Measurements from ENCODE around the gene LRPAP1.
"Not testable (repeated sequence)": the region's sequence is repeated elsewhere in the genome, so short reads cannot be mapped to it uniquely, and the experiment has no call there.

The LRPAP1 gene

DNA sequence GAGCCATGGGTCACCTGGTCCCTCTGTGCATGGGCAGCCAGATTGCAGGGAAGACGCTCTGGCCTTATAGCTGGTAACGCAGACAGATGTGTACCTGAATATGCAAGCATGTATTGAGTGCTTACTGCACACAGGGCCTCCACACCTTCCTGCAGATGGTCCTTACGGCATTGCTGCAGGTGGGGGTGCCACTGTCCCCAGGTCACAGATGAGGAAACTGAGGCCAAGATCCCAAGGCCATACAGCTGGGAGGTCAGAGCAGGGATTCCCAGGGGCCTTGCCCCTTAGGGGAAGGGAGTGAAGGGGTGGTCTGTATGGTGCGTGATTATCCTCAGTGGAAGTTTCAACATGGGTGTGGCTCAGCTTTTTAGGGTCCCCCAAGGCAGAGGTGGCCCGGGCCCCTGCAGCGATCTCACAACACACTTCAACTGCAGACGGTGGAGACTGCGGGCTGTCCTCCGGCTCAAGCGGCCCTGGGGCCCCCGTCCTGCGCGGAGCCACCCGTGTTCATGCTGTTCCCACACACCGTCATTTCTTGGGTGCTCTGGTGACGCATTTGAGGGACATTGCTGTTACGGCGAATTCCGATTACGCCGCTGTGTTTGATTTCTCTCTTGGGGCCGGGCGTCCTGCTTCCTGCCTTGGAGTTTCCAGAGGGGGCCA lies 61.0 kb downstream of the LRPAP1 start:
- no peak for DNase-seq

DNA sequence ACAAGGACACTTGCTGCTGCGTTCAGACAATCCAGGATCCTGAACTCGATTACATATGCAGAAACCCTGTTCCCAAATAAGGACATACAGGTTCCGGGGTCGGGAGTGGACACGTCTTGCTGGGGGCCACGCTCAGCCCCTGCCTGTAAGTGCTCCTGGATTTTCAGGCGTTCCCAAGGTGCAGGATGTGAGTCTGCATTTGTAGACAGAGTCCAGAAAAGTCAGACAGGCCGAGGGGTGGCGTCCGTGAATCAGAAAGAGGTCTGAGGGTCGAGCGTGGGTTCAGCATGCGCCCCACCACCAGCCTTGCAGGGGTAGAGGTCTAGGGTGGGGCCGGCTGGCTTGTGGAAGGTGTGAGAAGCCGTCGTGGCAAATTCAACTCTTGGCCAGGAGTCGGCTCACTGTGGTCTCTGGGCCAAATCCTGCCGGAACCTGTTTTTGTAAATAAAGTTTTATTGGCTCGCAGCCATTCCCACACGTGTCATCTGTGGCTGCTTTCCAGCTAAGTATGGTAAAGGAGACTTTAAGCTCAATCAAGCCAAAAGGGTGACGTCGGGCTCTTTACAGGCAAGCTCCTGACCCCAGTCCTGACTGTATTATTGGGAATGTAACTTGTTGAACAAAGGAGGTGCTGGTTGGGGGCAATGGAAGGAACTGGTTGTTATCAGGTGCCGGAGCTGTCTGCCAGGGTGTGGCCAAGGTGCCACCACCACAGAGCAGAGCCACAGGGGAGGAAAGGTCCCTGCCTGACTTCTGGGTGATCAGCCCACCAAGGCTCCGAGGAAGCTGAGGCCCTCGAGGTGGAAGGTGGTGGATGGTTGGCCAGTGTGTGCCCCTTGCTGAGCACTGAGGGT lies 61.8 kb downstream of the LRPAP1 start:
- no peak for DNase-seq

DNA sequence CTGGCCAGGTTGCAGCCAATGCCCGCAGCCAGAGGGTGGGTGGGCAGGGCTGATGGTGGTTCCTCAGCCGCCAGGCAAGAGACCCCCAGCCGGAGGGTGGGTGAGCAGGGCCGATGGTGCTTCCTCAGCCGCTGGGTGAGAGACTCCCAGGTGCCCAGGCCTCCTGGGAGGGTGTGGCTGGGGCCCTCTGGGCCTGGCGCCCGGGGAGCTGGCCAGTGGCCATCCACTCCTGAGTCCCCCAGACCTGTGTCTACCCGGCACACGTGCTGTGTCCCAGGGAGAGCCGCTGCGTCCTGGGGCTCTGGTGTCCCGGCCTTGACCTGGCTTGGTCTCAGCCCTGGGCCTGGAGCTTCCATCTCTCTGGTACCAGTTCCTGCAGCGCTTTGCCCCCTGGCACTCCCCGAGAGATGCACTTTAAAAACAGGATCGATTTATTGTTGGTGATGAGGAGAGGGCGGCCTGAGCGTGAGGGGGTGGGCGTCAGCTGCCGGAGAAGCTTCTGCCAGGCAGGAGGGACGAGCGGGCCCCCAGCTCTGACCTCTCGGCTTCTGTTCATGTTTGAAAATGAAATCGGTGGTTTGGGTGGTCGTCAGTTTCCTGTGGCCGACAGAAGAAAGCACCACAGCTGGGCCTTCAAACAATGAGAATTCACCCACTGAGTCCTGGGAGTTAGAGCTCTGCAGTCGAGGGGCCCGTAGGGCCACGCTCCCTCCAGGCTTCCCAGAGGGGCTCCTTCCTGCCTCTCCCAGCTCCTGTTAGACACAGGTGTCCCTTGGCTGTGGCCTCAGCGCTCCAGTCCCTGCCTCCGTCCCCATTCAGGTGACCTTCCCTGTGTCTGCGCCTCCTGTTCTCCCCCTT lies 62.6 kb downstream of the LRPAP1 start:
- no peak for DNase-seq

GRCh38 chr4:3468804-3469203 lies 63.4 kb downstream of the LRPAP1 start:
- no peak for DNase-seq

DNA sequence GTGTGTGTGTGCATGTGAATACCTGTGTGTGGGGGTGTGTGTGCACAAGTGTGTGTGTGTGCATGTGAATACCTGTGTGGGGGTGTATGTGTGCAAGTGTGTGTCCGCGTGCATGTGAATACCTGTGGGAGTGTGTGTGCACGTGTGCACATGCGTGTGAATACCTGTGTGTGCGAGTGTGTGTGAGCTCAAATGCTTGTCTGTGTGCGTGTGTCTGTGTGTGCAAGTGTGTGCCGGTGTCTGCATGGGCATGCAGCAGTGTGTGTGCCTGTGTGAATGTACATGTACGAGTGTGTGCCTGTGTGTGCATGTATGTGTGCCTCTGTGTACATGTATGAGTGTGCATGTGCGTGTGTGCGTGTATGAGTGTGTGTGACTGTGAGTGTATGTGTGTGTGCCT lies 64.1 kb downstream of the LRPAP1 start:
- no peak for DNase-seq

GRCh38 chr4:3467601-3468031 lies 64.6 kb downstream of the LRPAP1 start:
- DNase-seq, result no peak

DNA sequence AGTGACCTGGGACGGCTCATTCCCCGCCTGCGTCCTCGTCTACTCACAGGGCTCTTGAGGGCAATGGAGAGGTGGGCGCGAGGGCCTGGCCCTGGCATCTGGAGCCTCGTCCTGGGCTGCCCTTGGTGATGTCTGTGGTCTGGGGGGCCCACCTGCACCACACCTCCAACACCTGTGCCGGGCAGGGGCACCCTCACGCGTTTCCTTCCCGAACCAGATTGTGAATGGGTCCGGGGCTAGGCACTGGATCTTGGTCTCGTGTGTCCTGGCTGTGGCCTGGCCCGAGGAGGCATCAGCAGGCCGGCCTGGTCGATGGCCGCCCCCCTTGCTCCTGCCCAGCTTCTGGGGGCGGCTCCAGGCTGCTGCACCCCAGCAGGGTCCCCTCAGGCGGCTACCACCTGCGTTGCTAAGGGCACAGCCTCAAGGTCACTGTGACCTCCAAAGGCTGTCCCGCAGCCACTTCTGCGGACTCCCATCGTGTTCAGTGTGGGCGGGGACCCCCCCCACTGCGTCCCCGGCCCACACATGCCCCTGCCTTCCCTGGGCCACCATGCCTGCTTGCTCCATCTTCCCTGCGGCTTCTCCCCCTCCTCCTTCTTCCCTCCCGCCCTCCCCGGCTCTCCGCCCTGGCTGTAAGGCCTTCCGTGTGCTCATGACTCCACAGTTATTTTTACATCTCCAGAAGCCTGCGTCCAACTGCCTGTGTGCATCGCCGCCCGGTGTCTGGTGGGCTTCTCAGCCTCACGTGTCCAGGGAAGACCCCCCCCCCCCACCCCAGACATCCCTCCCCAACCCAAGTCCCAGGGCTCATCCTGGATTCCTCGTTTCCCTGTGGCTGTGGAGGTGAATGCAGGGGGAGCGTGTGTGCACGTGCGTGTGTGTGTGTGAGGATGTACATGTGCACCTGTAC lies 65.3 kb downstream of the LRPAP1 start:
- no peak for DNase-seq

DNA sequence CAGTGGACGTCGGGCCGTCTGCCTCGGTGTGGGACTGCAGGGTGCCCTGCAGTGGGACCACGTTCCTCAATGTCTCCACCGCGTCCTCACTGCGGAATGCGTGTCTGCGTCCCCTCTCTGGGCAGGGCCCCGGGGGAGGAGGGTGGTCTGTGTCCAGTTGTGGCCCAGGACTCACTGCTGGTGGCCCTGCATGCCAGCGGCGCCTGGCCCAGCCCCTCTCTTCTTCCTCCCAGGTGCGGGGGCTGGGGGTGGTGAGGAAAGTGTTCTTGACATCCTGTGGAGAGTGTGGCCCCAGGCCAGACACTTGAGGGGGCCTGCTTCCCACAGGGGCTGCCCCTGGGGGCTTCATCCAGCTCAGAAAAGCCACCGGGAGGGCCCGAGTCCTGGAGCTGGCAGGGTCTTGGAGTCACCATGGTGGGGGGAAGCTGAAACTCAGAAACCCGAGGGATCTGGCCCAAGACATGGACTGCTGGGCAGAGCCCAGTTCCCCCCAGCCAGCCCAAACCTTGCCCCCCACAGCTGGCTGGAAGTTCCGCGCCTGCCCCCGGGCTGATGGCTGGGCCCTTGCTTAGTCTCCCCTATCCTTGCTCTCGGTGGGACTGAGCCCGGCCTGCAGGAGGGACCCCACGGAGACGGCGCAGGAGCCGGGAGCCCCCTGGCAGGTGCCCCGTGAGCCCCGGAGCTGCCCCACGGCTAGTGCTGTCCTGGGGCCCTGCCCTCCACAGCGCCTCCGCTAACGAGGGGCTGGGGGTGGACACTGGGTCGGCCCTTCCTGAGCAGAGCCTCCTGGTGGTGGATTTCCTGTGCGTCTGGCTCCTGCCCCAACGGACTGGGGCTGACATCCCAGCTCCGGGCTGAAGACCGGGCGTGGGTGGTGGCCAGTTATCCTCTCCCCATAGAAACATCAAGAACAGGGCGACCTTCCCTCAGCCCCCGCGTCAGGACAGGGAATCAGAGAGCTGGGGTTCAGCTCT lies 66.2 kb downstream of the LRPAP1 start:
- DNase-seq, result no peak

DNA sequence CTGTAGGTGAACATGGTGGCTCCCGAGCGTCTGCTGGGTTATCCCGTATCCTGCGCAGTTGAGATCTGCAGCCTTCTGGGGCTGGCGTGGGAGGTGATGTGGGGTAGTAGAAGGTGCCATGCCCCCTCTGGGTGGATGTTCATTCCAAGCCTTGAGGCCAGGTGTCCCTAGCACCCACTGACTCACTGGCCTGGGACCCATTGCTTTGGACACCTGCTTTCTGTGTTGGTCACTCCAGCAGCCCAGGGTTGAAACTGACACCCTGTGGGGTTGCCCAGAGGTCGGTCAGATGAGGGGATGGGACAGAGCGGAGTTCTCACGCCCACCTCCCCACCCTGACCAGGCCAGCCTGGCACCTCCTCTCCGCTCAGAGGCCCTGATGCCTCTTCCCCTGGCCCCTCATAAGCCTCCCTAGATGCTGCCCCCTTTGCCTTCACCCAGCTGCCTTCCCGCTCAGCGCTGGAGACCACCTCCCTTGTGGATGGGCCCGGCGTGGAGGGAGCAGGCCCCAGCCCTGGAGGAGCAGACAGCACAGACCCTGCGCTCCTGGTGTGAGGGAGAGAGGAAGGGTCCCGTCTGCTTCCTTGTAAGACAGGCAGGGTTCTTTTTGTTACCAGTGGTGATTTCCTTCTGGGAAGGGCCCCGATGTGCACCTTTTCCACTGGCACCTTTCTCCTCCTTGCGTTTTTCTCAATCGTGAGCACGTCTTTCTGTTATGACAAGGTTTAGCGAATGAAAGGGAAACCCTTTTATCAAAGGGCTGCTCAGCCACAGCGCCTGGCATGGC lies 67.1 kb downstream of the LRPAP1 start:
- DNase-seq, result no peak

- no peak for DNase-seq
These were observed 67.8 kb downstream of the LRPAP1 start for GRCh38 chr4:3464349-3464905.

DNA sequence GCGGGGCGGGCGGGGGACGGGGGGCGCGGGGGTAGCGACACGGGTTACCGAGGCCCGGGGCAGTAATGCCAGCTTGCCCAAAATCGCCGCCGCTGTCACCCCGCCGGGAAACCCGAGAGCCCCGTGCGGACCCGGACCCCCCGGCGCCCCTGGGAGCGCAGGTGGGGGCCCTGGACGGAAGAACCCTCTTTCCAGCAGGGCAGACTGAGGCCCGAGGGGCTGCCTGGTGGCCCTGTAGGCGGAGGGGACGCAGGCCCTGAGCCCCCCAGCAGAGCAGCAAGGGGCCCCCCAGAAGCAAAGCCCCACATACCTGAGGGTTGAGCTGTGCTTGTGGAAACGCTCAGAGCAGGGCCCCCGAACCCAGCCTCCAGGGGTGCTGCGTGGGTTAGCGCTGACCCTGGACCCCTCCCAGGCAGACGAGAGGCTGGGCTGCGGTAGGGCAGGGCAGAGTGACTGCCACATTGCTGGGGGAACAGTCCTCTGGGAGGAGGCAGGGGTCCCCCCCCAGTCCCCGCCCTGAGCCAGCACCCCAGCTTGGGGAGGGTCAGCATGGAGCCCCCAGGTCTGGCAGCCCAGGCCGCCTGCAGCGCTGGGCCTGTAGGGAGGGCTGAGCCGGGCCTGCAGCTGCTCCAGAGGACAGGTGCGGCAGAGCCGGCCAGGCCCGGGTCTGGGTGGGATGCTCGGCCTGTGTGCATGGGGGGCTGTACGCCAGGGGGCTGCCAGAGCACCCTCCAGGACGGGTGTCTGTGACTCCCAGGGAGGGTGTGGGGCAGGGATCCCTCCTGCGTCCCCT lies 68.5 kb downstream of the LRPAP1 start:
- DNase-seq, result no peak

GRCh38 chr4:3462790-3463415 lies 69.3 kb downstream of the LRPAP1 start, which contains the start of gene DOK7:
DOK7 (plus strand) TSS chr4:3463306; CDS start chr4:3463376, 70 bp downstream.
- no peak for DNase-seq

DNA sequence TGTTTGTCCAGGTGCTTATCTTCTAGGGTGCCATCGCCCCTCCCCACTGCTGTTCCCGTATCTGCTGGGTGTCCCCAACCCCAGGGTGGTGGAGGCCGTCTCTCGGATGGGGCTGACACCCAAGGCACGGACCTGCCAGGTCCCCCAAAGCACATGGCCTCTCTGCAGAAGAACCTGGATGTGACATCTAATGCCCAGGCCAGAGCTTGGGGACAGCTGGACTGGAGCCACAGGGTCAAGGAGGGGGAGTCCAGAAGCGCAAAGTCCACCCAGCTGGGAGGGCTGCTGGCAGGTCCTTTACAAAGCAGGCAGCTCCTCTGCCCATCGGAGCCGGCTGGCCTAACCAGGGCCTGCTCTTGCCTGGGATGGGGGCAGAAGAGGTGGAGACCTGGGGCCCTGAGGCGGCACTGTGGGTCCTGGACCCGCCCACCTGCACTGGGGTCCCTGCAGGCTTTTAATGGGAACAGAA lies 69.9 kb downstream of the LRPAP1 start:
- DNase-seq, result no peak

DNA sequence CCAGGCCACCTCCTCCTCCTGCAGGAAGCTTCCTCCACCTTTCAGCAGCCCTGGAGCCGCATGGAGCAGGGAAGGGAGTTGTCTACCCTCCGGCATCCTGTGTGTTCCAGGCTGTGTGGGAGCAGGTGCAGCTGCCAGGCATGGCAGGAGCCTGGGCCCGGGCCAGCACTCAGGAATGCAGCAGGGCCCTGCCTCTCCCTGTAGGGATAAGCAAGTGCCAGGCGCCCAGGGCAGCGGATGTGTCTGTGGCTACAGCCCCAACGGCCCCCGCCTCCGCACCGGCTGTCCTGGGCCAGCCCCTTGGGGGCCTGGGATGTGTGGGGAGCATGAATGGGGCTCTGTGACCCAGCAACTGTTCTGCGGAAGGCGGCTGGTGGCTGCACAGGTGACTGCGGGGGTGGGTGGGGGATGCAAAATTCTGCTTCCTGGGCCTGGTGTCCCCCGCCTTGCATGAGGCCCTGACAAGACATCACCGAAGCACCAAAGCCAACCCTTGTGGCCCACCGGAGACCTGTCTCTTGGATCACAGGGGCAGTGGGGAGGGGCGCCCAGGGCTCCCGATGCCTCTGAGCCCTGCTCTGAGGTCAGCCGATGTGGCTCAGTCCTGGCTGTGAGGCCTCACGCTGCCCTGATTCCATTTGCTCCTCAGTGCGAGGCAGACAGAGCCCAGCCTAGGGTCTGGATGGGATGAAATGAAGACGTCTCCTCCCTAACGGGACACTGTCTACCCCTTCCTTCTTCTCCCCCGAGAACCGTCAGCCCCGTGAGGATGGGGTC lies 70.5 kb downstream of the LRPAP1 start:
- no peak for DNase-seq

DNA sequence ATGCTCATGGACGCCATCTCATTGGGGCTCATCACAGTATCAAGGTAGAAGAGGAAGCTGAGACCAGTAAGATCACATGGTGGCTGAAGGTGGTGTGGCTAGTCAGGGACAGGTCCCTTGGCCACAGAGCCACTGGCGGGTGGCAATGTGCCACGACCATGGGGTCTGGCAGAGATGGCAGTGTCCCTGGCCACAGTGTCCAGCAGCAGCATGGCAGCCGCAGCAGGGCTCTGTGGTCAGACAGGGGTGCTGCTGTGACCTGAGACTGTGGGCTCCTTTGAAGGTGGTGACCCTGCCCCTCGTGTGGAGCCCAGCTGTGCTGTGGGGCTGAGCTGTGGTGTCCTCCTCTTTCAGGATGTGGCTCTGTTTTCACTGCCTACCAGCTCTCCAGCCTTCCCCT lies 71.3 kb downstream of the LRPAP1 start:
- DNase-seq, result no peak

GRCh38 chr4:3459156-3459555 lies 73.1 kb downstream of the LRPAP1 start:
- not testable (repeated sequence) for DNase-seq

DNA sequence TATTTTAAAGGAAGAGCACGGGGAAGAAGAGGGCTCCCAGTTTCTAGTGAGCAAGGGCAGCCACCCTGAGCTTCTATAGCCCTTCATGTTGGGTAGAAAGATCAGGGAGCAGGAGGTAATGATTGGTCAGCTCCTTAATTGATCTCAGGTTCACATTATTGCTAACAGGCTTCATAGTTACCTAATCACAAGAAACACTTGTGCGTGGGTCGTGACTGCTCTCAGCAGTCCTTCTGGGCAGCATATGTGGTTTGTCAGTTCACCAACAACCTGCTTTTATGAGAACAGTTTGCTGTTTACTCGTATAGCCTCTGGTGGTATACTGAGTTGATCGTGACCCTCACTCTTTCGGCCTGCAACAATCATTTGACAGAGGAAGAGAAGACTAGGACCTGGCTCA lies 73.9 kb downstream of the LRPAP1 start:
- DNase-seq, result no peak
